ENCODE data around the gene MT1M.

DNA sequence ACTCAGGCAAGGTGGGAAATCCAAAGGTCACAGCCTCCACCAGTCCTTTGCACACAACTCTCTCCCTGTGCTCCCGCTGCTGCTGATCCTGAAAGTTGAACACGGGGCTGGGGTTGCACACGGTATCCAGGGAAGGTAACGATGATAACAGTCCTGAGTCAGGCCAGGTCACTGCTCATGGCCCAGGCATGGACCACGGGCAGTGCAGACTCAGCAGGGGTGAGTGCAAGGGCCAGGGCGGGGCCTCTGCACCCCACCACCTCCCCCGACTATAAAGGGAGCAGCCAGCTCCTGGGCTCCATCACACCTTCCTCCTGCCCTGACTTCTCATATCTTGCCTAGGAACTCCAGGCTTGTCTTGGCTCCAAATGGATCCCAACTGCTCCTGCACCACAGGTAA is 19.1 kb downstream of the MT1M start, which contains the start of gene MT1B:
- TF ChIP-seq, protein P1, sequence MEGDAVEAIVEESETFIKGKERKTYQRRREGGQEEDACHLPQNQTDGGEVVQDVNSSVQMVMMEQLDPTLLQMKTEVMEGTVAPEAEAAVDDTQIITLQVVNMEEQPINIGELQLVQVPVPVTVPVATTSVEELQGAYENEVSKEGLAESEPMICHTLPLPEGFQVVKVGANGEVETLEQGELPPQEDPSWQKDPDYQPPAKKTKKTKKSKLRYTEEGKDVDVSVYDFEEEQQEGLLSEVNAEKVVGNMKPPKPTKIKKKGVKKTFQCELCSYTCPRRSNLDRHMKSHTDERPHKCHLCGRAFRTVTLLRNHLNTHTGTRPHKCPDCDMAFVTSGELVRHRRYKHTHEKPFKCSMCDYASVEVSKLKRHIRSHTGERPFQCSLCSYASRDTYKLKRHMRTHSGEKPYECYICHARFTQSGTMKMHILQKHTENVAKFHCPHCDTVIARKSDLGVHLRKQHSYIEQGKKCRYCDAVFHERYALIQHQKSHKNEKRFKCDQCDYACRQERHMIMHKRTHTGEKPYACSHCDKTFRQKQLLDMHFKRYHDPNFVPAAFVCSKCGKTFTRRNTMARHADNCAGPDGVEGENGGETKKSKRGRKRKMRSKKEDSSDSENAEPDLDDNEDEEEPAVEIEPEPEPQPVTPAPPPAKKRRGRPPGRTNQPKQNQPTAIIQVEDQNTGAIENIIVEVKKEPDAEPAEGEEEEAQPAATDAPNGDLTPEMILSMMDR (tag by site-specific recombination; IDR thresholded peaks at IDR 0.05) = no peak
- TF ChIP-seq, protein P2, sequence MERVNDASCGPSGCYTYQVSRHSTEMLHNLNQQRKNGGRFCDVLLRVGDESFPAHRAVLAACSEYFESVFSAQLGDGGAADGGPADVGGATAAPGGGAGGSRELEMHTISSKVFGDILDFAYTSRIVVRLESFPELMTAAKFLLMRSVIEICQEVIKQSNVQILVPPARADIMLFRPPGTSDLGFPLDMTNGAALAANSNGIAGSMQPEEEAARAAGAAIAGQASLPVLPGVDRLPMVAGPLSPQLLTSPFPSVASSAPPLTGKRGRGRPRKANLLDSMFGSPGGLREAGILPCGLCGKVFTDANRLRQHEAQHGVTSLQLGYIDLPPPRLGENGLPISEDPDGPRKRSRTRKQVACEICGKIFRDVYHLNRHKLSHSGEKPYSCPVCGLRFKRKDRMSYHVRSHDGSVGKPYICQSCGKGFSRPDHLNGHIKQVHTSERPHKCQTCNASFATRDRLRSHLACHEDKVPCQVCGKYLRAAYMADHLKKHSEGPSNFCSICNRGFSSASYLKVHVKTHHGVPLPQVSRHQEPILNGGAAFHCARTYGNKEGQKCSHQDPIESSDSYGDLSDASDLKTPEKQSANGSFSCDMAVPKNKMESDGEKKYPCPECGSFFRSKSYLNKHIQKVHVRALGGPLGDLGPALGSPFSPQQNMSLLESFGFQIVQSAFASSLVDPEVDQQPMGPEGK (tag by site-specific recombination; IDR thresholded peaks at IDR 0.05) = no peak
- TF ChIP-seq, protein P3, sequence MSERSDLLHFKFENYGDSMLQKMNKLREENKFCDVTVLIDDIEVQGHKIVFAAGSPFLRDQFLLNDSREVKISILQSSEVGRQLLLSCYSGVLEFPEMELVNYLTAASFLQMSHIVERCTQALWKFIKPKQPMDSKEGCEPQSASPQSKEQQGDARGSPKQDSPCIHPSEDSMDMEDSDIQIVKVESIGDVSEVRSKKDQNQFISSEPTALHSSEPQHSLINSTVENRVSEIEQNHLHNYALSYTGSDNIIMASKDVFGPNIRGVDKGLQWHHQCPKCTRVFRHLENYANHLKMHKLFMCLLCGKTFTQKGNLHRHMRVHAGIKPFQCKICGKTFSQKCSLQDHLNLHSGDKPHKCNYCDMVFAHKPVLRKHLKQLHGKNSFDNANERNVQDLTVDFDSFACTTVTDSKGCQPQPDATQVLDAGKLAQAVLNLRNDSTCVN (tag by site-specific recombination; optimal IDR thresholded peaks at IDR 0.05) = no peak
- TF ChIP-seq ZNF768 (tag by site-specific recombination; IDR thresholded peaks at IDR 0.05) (no peak), ZNF707 (tag by site-specific recombination; IDR thresholded peaks at IDR 0.05) (no peak), RBAK (tag by site-specific recombination; IDR thresholded peaks at IDR 0.05) (no peak), WT1 (tag by site-specific recombination; IDR thresholded peaks at IDR 0.05) (no peak)
- TF ChIP-seq, protein P4, sequence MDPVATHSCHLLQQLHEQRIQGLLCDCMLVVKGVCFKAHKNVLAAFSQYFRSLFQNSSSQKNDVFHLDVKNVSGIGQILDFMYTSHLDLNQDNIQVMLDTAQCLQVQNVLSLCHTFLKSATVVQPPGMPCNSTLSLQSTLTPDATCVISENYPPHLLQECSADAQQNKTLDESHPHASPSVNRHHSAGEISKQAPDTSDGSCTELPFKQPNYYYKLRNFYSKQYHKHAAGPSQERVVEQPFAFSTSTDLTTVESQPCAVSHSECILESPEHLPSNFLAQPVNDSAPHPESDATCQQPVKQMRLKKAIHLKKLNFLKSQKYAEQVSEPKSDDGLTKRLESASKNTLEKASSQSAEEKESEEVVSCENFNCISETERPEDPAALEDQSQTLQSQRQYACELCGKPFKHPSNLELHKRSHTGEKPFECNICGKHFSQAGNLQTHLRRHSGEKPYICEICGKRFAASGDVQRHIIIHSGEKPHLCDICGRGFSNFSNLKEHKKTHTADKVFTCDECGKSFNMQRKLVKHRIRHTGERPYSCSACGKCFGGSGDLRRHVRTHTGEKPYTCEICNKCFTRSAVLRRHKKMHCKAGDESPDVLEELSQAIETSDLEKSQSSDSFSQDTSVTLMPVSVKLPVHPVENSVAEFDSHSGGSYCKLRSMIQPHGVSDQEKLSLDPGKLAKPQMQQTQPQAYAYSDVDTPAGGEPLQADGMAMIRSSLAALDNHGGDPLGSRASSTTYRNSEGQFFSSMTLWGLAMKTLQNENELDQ (tag by site-specific recombination; IDR thresholded peaks at IDR 0.05; ENCODE audit: low read depth) = no peak
